Measurements from ENCODE around the gene APLF. TPM values are rescaled to one million over a fixed set of nuclear protein-coding genes. Genes with fewer than 3 reads are reported as not detected.
A peak's percentile ranks its signal among the peaks of the same experiment; 100 is the strongest.
"Not testable (repeated sequence)": the region's sequence is repeated elsewhere in the genome, so short reads cannot be mapped to it uniquely, and the experiment has no call there.

APLF gene
- total RNA-seq, 1 donor: 10.5 TPM

DNA sequence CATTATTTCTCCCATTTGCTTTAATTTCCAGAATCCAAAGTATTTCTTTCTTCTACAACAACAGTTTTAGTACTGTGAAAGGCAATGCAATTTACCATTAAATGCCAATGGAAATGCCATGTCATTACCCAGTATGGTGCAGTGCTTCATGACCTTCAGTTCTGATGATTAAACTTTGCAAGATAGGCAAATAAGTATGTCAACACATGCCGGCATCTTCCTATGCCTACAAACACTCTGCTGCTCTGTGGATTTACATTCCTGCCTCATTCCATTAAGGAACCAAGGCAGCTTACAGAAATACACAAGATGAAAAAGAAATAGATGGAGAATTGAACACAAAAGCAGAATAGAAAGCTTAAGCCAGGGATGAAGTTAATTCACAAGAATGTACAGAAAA, 123.3 kb downstream of the APLF start:
- Histone ChIP-seq H3K4me2 (ENCODE audit: insufficient read depth, low read length) (no peak overlapping the region), H4K20me1 (ENCODE audit: insufficient read depth, low read length) (no peaks in the 10 kb centered on the region), H3K27ac (ENCODE audit: low read depth, low read length) (no peak overlapping the region), H3K36me3 (ENCODE audit: insufficient read depth, low read length) (no peaks in the 10 kb centered on the region), H3K27me3 (ENCODE audit: insufficient read depth, low read length) (no peaks in the 10 kb centered on the region), H3K79me2 (ENCODE audit: insufficient read depth, low read length) (no peaks in the 10 kb centered on the region), H3K4me3 (ENCODE audit: insufficient read depth, low read length) (no peak overlapping the region), H3K4me1 (ENCODE audit: insufficient read depth, low read length) (no peaks in the 10 kb centered on the region), H2AFZ (ENCODE audit: low read length) (no peak overlapping the region), H3K9me3 (ENCODE audit: low read depth, low read length) (no peaks in the 10 kb centered on the region)
- no peak for DNase-seq (ENCODE audit: insufficient read length, low spot score, missing footprints)
- no peak for TF ChIP-seq CTCF (IDR thresholded peaks at IDR 0.05; ENCODE audit: extremely low read depth, low read depth, low read length)

GRCh38 chr2:68591225-68591624, 123.8 kb downstream of the APLF start:
- no peak for TF ChIP-seq CTCF (IDR thresholded peaks at IDR 0.05; ENCODE audit: extremely low read depth, low read depth, low read length)
- Histone ChIP-seq H3K27me3 (ENCODE audit: insufficient read depth, low read length) (no peaks in the 10 kb centered on the region), H3K27ac (ENCODE audit: low read depth, low read length) (no peak overlapping the region), H3K79me2 (ENCODE audit: insufficient read depth, low read length) (no peaks in the 10 kb centered on the region), H3K9me3 (ENCODE audit: low read depth, low read length) (no peaks in the 10 kb centered on the region), H4K20me1 (ENCODE audit: insufficient read depth, low read length) (no peaks in the 10 kb centered on the region), H3K36me3 (ENCODE audit: insufficient read depth, low read length) (no peaks in the 10 kb centered on the region), H2AFZ (ENCODE audit: low read length) (no peak overlapping the region), H3K4me1 (ENCODE audit: insufficient read depth, low read length) (no peaks in the 10 kb centered on the region), H3K4me2 (ENCODE audit: insufficient read depth, low read length) (no peak overlapping the region), H3K4me3 (ENCODE audit: insufficient read depth, low read length) (no peak overlapping the region)
- DNase-seq (ENCODE audit: insufficient read length, low spot score, missing footprints): no peak

- Histone ChIP-seq H3K36me3 (ENCODE audit: insufficient read depth, low read length) (no peaks in the 10 kb centered on the region), H3K4me3 (ENCODE audit: insufficient read depth, low read length) (no peak overlapping the region), H3K27ac (ENCODE audit: low read depth, low read length) (no peak overlapping the region), H3K9me3 (ENCODE audit: low read depth, low read length) (no peaks in the 10 kb centered on the region), H3K79me2 (ENCODE audit: insufficient read depth, low read length) (no peaks in the 10 kb centered on the region), H2AFZ (ENCODE audit: low read length) (no peak overlapping the region), H3K4me2 (ENCODE audit: insufficient read depth, low read length) (no peak overlapping the region), H4K20me1 (ENCODE audit: insufficient read depth, low read length) (no peaks in the 10 kb centered on the region), H3K4me1 (ENCODE audit: insufficient read depth, low read length) (no peaks in the 10 kb centered on the region), H3K27me3 (ENCODE audit: insufficient read depth, low read length) (no peaks in the 10 kb centered on the region)
- no peak for DNase-seq (ENCODE audit: insufficient read length, low spot score, missing footprints)
- TF ChIP-seq CTCF (IDR thresholded peaks at IDR 0.05; ENCODE audit: extremely low read depth, low read depth, low read length): no peak
Observed at GRCh38 chr2:68594041-68594440, 126.7 kb downstream of the APLF start.

- H3K4me3 ChIP-seq (ENCODE audit: insufficient read depth, low read length): no peak overlapping the region
- H3K4me2 ChIP-seq (ENCODE audit: insufficient read depth, low read length): peak overlapping the region; percentile 46
- peak overlapping the region; percentile 16 for H2AFZ ChIP-seq (ENCODE audit: low read length)
- TF ChIP-seq CTCF (IDR thresholded peaks at IDR 0.05; ENCODE audit: extremely low read depth, low read depth, low read length): peak; percentile 93
- H3K4me1 ChIP-seq (ENCODE audit: insufficient read depth, low read length): no peaks in the 10 kb centered on the region
- H3K9me3 ChIP-seq (ENCODE audit: low read depth, low read length): no peaks in the 10 kb centered on the region
- H3K27me3 ChIP-seq (ENCODE audit: insufficient read depth, low read length): no peaks in the 10 kb centered on the region
- no peak overlapping the region for H3K27ac ChIP-seq (ENCODE audit: low read depth, low read length)
- H3K36me3 ChIP-seq (ENCODE audit: insufficient read depth, low read length): no peaks in the 10 kb centered on the region
- H3K79me2 ChIP-seq (ENCODE audit: insufficient read depth, low read length): no peaks in the 10 kb centered on the region
- H4K20me1 ChIP-seq (ENCODE audit: insufficient read depth, low read length): no peaks in the 10 kb centered on the region
- no peak for DNase-seq (ENCODE audit: insufficient read length, low spot score, missing footprints)
Observed at GRCh38 chr2:68594674-68595492, 127.5 kb downstream of the APLF start.

DNA sequence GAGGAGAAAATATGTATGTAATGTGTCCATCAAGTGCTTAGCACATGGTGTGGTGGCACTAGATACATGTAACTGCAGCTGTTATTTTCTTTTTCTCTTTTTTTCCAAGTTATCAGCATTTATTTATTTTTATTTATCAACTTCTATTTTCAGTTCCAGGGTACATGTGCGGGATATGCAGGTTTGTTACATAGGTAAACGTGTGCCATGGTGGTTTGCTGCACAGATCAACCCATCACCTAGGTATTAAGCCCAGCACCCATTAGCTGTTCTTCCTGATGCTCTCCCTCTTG, 128.1 kb downstream of the APLF start:
- H3K4me2 ChIP-seq (ENCODE audit: insufficient read depth, low read length): not testable (repeated sequence)

GRCh38 chr2:68600495-68600894, 133.1 kb downstream of the APLF start:
- not testable (repeated sequence) for H2AFZ ChIP-seq (ENCODE audit: low read length); H3K4me2 ChIP-seq (ENCODE audit: insufficient read depth, low read length); H3K36me3 ChIP-seq (ENCODE audit: insufficient read depth, low read length); H3K4me1 ChIP-seq (ENCODE audit: insufficient read depth, low read length); DNase-seq (ENCODE audit: insufficient read length, low spot score, missing footprints); H3K4me3 ChIP-seq (ENCODE audit: insufficient read depth, low read length); H3K27ac ChIP-seq (ENCODE audit: low read depth, low read length); H3K27me3 ChIP-seq (ENCODE audit: insufficient read depth, low read length); H3K79me2 ChIP-seq (ENCODE audit: insufficient read depth, low read length); H3K9me3 ChIP-seq (ENCODE audit: low read depth, low read length); H4K20me1 ChIP-seq (ENCODE audit: insufficient read depth, low read length)

More for the DNA sequence above, 128.1 kb downstream of the APLF start:
- H3K79me2 ChIP-seq (ENCODE audit: insufficient read depth, low read length); H3K4me3 ChIP-seq (ENCODE audit: insufficient read depth, low read length); H3K9me3 ChIP-seq (ENCODE audit: low read depth, low read length); H3K27me3 ChIP-seq (ENCODE audit: insufficient read depth, low read length); H3K27ac ChIP-seq (ENCODE audit: low read depth, low read length); H2AFZ ChIP-seq (ENCODE audit: low read length); DNase-seq (ENCODE audit: insufficient read length, low spot score, missing footprints); H4K20me1 ChIP-seq (ENCODE audit: insufficient read depth, low read length); H3K36me3 ChIP-seq (ENCODE audit: insufficient read depth, low read length); H3K4me1 ChIP-seq (ENCODE audit: insufficient read depth, low read length): not testable (repeated sequence)
